Thyroid gland (tissue), 4 donors: ENCODE results near the gene OSBPL3.

ENCODE experiments used
- POLR2A ChIP-seq, 2 donors: fragments of 450-650 bp; IDR thresholded peaks; one replicate each; pipeline ENCODE4 v1.6.1; 2017; ENCODE audit warnings: antibody characterized with exemption in 2 of 2, mild to moderate bottlenecking in 2 of 2, moderate library complexity in 1 of 2
- TF ChIP-seq, protein P1 (sequence below), 6 experiments: fragments of 200-600 bp in 3 of 6; fragments of 450-650 bp in 3 of 6; sonication (generic) in 3 of 6; IDR thresholded peaks; one replicate each; pipeline ENCODE4 v1.5.1; 2016 to 2019; ENCODE audit warnings: antibody characterized with exemption in 6 of 6, mild to moderate bottlenecking in 2 of 6, inconsistent platforms in 1 of 6, moderate library complexity in 1 of 6

DNA sequence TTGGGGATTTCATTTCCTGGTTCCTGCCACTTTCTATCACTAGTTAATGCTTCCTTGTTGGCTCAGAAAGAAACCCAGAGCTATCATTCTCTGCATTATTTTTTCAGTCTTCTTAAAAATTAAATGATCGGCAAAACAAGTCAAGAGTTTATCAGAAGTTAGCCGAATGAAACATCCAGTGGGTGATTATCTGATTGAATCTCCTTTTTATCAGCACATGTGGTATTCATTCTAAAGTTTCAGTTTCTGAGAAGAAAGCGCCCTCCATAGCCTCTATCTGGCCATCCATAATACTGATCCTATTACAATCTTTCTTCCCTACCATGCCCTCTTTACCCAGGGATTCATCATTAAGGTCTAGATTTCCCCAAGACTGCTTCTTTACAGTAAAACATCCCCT is 71.8 kb downstream of the OSBPL3 start:
- TF ChIP-seq POLR2A (IDR thresholded peaks at IDR 0.05): no peak
- TF ChIP-seq, protein P1, sequence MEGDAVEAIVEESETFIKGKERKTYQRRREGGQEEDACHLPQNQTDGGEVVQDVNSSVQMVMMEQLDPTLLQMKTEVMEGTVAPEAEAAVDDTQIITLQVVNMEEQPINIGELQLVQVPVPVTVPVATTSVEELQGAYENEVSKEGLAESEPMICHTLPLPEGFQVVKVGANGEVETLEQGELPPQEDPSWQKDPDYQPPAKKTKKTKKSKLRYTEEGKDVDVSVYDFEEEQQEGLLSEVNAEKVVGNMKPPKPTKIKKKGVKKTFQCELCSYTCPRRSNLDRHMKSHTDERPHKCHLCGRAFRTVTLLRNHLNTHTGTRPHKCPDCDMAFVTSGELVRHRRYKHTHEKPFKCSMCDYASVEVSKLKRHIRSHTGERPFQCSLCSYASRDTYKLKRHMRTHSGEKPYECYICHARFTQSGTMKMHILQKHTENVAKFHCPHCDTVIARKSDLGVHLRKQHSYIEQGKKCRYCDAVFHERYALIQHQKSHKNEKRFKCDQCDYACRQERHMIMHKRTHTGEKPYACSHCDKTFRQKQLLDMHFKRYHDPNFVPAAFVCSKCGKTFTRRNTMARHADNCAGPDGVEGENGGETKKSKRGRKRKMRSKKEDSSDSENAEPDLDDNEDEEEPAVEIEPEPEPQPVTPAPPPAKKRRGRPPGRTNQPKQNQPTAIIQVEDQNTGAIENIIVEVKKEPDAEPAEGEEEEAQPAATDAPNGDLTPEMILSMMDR (IDR thresholded peaks at IDR 0.05): no peak
